Measurements from ENCODE around the gene SMIM26.
A peak's percentile ranks its signal among the peaks of the same experiment; 100 is the strongest.

The SMIM26 gene

DNA sequence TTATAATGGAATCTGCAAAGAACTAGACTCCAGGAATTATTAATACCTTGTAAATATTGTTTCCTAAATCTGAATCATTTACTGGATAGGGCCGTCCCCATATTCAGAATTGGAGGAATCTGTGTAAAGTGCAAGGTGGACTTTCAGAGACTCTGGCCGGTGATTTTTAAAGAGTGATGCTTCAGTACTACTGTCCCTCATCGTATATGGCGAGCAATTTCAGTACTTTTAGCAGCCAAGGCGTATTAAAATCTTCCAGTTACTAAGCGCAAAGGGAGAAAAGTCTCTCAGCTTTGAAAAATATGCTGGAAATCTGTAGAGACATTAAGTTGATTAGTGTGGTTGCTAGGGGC lies 483 bp downstream of the SMIM26 start:
- peaks cover 10% of the 10 kb centered on the region for H3K79me2 ChIP-seq (ENCODE audit: insufficient read depth, low read length)
- peak overlapping the region; percentile 96 for H3K9ac ChIP-seq (ENCODE audit: low read length)
- TF ChIP-seq, protein P1, sequence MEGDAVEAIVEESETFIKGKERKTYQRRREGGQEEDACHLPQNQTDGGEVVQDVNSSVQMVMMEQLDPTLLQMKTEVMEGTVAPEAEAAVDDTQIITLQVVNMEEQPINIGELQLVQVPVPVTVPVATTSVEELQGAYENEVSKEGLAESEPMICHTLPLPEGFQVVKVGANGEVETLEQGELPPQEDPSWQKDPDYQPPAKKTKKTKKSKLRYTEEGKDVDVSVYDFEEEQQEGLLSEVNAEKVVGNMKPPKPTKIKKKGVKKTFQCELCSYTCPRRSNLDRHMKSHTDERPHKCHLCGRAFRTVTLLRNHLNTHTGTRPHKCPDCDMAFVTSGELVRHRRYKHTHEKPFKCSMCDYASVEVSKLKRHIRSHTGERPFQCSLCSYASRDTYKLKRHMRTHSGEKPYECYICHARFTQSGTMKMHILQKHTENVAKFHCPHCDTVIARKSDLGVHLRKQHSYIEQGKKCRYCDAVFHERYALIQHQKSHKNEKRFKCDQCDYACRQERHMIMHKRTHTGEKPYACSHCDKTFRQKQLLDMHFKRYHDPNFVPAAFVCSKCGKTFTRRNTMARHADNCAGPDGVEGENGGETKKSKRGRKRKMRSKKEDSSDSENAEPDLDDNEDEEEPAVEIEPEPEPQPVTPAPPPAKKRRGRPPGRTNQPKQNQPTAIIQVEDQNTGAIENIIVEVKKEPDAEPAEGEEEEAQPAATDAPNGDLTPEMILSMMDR (IDR thresholded peaks at IDR 0.05; ENCODE audit: low read length): no peak
- no peak for TF ChIP-seq EZH2 (IDR thresholded peaks at IDR 0.05; ENCODE audit: borderline replicate concordance, low read length)
- peaks cover 14% of the 10 kb centered on the region for H3K4me1 ChIP-seq (ENCODE audit: insufficient read depth, low read length, severe bottlenecking)
- peak overlapping the region; percentile 95 for H3K4me3 ChIP-seq (ENCODE audit: low read depth, low read length, poor library complexity, severe bottlenecking)
- no peaks in the 10 kb centered on the region for H3K9me2 ChIP-seq (ENCODE audit: low read depth, low read length)
- no peaks in the 10 kb centered on the region for H3F3A ChIP-seq (ENCODE audit: insufficient read depth, low read length)
- H3K27ac ChIP-seq (ENCODE audit: low read depth, low read length, poor library complexity, severe bottlenecking): peak overlapping the region; percentile 61
- H3K9me3 ChIP-seq (ENCODE audit: low read length): no peaks in the 10 kb centered on the region
- H4K20me1 ChIP-seq (ENCODE audit: insufficient read depth, low read length): no peaks in the 10 kb centered on the region
- H3K27me3 ChIP-seq (ENCODE audit: insufficient read depth, low read length): no peaks in the 10 kb centered on the region
- H3K36me3 ChIP-seq (ENCODE audit: insufficient read depth, low read length): peaks cover 32% of the 10 kb centered on the region
- peak overlapping the region; percentile 85; the same call in 1 of the 2 replicates for H2AFZ ChIP-seq (ENCODE audit: low read length)
- H3K4me2 ChIP-seq (ENCODE audit: low read length): peak overlapping the region; percentile 69

DNA sequence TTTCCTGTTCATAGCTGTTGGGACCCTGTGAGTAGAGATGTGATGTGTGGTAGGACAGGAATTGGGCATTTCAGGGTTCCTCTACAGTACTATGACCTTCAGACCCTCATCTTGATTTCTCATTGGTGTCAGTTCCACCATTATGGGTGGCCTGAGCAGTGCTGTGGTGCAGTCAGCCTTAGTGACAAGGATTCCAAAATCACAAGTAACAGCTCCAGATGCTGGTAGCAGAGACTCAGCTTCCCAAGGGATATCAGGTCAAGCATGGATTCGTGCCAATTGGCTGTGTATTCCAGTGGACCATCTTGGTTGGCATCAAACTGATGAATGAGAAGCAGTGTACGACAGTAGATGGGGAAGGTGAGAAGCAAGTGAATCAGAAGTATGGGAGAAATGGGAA lies 3.8 kb downstream of the SMIM26 start:
- no peak overlapping the region for H3K9ac ChIP-seq (ENCODE audit: low read length)
- H3K9me2 ChIP-seq (ENCODE audit: low read depth, low read length): no peaks in the 10 kb centered on the region
- H3K9me3 ChIP-seq (ENCODE audit: low read length): no peaks in the 10 kb centered on the region
- no peaks in the 10 kb centered on the region for H4K20me1 ChIP-seq (ENCODE audit: insufficient read depth, low read length)
- no peak overlapping the region for H3K27ac ChIP-seq (ENCODE audit: low read depth, low read length, poor library complexity, severe bottlenecking)
- no peaks in the 10 kb centered on the region for H3K27me3 ChIP-seq (ENCODE audit: insufficient read depth, low read length)
- H3K4me1 ChIP-seq (ENCODE audit: insufficient read depth, low read length, severe bottlenecking): peaks cover 14% of the 10 kb centered on the region
- H3F3A ChIP-seq (ENCODE audit: insufficient read depth, low read length): no peaks in the 10 kb centered on the region
- H2AFZ ChIP-seq (ENCODE audit: low read length): no peak overlapping the region
- no peak overlapping the region for H3K4me2 ChIP-seq (ENCODE audit: low read length)
- TF ChIP-seq, protein P1 (IDR thresholded peaks at IDR 0.05; ENCODE audit: low read length): no peak
- no peak for TF ChIP-seq EZH2 (IDR thresholded peaks at IDR 0.05; ENCODE audit: borderline replicate concordance, low read length)
- no peak overlapping the region for H3K4me3 ChIP-seq (ENCODE audit: low read depth, low read length, poor library complexity, severe bottlenecking)
- H3K79me2 ChIP-seq (ENCODE audit: insufficient read depth, low read length): peaks cover 10% of the 10 kb centered on the region
- H3K36me3 ChIP-seq (ENCODE audit: insufficient read depth, low read length): peaks cover 28% of the 10 kb centered on the region

DNA sequence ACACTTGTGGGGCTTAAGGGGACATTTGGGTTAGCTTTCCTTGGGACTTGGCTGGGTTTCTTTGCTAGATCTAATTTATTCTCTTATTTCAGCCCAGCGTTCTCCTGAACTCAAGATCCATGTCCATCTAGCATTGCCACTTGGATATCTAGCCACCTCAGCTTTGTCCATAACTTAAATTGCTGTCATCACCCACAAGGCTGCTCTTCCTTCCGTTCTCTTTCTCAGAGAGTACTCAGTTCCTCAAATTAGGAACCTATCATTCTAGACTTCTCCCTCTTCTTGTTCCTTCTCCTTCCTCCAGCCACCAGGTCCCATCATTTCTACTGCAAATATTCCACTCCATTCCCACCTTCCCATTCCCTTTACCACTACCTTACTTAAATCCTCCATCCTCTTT lies 4.3 kb downstream of the SMIM26 start:
- TF ChIP-seq, protein P1 (IDR thresholded peaks at IDR 0.05; ENCODE audit: low read length): no peak
- no peak for TF ChIP-seq EZH2 (IDR thresholded peaks at IDR 0.05; ENCODE audit: borderline replicate concordance, low read length)
- H3K9me2 ChIP-seq (ENCODE audit: low read depth, low read length): no peaks in the 10 kb centered on the region
- H3K79me2 ChIP-seq (ENCODE audit: insufficient read depth, low read length): peaks cover 10% of the 10 kb centered on the region
- H3K27ac ChIP-seq (ENCODE audit: low read depth, low read length, poor library complexity, severe bottlenecking): no peak overlapping the region
- no peaks in the 10 kb centered on the region for H3K27me3 ChIP-seq (ENCODE audit: insufficient read depth, low read length)
- H3K4me3 ChIP-seq (ENCODE audit: low read depth, low read length, poor library complexity, severe bottlenecking): no peak overlapping the region
- peaks cover 28% of the 10 kb centered on the region for H3K36me3 ChIP-seq (ENCODE audit: insufficient read depth, low read length)
- H3K9me3 ChIP-seq (ENCODE audit: low read length): no peaks in the 10 kb centered on the region
- H3K9ac ChIP-seq (ENCODE audit: low read length): no peak overlapping the region
- peaks cover 9% of the 10 kb centered on the region for H3K4me1 ChIP-seq (ENCODE audit: insufficient read depth, low read length, severe bottlenecking)
- H2AFZ ChIP-seq (ENCODE audit: low read length): no peak overlapping the region
- no peaks in the 10 kb centered on the region for H4K20me1 ChIP-seq (ENCODE audit: insufficient read depth, low read length)
- H3K4me2 ChIP-seq (ENCODE audit: low read length): no peak overlapping the region
- H3F3A ChIP-seq (ENCODE audit: insufficient read depth, low read length): no peaks in the 10 kb centered on the region
